ENCODE measurements around the gene PKN2. TPM values are rescaled to one million over a fixed set of nuclear protein-coding genes. Genes with fewer than 3 reads are reported as not detected.

PKN2 gene
- total RNA-seq, 4 donors from 2014 or later: 14.9 to 18.6 (median 17.0) TPM

DNA sequence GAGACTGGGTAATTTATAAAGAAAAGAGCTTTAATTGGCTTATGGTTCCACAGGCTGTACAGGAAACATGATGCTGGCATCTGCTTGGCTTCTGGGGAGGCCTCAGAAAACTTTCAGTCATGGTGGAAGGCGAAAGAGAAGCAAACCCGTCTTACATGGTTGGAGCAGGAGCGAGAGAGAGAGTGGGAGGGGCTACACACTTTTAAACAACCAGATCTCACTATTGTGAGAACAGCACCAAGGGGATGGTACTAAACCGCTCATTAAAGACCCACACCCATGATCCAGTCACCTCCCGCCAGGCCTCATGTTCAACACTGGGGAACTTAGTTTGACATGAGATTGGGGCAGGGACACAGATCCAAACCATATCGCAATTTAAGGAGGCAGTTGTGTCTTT, 69.4 kb downstream of the PKN2 start:
- ATAC-seq (no peak), DNase-seq (no peak)
- Histone ChIP-seq H3K27ac (no peak overlapping the region), H3K4me1 (peaks cover 0 to 5% of the 10 kb centered on the region in 2 donors), H3K27me3 (no peaks in the 10 kb centered on the region), H3K9me3 (no peaks in the 10 kb centered on the region), H3K4me3 (no peak overlapping the region), H3K36me3 (peaks cover 0 to 4% of the 10 kb centered on the region in 2 donors)
- intact Hi-C loops (cut with DNase I; ENCODE audit: low total_unique reads) (no loop called here), in situ Hi-C loops (cut with MboI; ENCODE audit: low sequenced_read_pairs in 4 of 4) (no loop called here)
- TF ChIP-seq POLR2A (IDR thresholded peaks at IDR 0.05): no peak
- TF ChIP-seq, protein P1, sequence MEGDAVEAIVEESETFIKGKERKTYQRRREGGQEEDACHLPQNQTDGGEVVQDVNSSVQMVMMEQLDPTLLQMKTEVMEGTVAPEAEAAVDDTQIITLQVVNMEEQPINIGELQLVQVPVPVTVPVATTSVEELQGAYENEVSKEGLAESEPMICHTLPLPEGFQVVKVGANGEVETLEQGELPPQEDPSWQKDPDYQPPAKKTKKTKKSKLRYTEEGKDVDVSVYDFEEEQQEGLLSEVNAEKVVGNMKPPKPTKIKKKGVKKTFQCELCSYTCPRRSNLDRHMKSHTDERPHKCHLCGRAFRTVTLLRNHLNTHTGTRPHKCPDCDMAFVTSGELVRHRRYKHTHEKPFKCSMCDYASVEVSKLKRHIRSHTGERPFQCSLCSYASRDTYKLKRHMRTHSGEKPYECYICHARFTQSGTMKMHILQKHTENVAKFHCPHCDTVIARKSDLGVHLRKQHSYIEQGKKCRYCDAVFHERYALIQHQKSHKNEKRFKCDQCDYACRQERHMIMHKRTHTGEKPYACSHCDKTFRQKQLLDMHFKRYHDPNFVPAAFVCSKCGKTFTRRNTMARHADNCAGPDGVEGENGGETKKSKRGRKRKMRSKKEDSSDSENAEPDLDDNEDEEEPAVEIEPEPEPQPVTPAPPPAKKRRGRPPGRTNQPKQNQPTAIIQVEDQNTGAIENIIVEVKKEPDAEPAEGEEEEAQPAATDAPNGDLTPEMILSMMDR (IDR thresholded peaks at IDR 0.05 in 4 of 5, conservative IDR thresholded peaks at IDR 0.05 in 1 of 5): no peak

DNA sequence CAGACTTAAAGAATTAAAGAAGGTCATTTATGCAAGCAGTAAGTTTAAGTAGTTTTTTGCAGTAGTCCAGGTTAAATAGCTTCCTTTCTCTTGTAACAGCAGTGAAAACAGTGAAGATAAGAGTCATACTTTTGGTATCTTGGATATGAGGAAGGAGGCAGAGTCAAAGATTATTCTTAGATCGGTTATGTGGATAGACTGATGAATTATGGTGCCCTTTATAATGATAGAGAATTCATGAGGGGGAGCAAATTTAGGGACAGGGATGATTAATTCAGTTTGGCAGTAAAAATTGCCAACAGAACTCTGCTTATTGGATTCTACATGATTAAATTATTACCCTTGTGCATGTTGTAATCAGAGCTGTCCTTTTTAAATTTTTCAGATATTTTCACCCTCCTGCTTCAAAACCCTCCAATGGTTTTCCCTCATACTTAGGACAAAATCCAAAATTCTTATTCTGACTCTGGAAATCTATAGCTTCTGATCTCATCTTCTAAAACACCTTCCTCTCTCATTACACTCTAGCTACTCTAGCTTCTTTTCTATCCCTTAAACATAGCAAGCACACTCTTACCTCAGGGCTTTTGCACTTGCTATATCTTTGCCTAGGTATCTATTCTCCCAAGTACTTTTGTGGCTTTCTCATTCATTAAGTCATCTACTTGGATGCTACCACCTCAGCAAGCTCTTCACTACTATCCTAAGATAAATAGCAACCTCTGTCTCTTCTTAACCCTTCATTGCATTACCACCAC, 79.8 kb downstream of the PKN2 start:
- H3K27me3 ChIP-seq: no peaks in the 10 kb centered on the region

DNA sequence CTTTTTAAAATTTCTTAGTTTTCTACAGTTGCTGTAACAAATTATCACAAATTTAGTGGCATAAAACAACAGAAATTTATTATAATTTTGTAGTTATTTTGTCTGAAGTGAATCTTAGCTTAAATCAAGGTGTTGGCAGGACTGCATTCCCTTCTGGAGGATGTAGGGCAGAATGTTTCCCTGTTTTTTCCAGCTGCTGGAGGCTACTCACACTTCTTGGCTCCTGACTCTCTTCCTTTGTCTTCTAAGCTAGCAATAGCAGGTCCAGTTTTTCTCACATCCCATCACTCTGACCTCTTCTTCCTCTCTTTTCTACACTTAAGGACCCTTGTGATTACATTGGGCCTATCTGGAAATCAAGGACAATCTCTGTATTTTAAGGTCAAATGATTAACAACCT, 84.1 kb downstream of the PKN2 start:
- H3K27ac ChIP-seq: no peak overlapping the region
- H3K9me3 ChIP-seq: no peaks in the 10 kb centered on the region
- H3K27me3 ChIP-seq: no peaks in the 10 kb centered on the region
- no peak overlapping the region for H3K4me3 ChIP-seq
- TF ChIP-seq, protein P1 (IDR thresholded peaks at IDR 0.05 in 4 of 5, conservative IDR thresholded peaks at IDR 0.05 in 1 of 5): no peak
- no peak for TF ChIP-seq POLR2A (IDR thresholded peaks at IDR 0.05)
- in situ Hi-C loops (cut with MboI; ENCODE audit: low sequenced_read_pairs in 4 of 4) (no loop called here), intact Hi-C loops (cut with DNase I; ENCODE audit: low total_unique reads) (no loop called here)
- peaks cover 0 to 10% of the 10 kb centered on the region in 2 donors for H3K4me1 ChIP-seq
- peaks cover 0 to 16% of the 10 kb centered on the region in 2 donors for H3K36me3 ChIP-seq
- ATAC-seq: no peak
- DNase-seq: no peak

More for the DNA sequence above, 79.8 kb downstream of the PKN2 start:
- Histone ChIP-seq H3K4me3 (no peak overlapping the region), H3K36me3 (no peaks in the 10 kb centered on the region), H3K9me3 (no peaks in the 10 kb centered on the region), H3K4me1 (peaks cover 0 to 15% of the 10 kb centered on the region in 2 donors), H3K27ac (no peak overlapping the region)
- DNase-seq (no peak), ATAC-seq (no peak)
- intact Hi-C loops (cut with DNase I; ENCODE audit: low total_unique reads): no loop called here
- no peak for TF ChIP-seq POLR2A (IDR thresholded peaks at IDR 0.05)
- TF ChIP-seq, protein P1 (IDR thresholded peaks at IDR 0.05 in 4 of 5, conservative IDR thresholded peaks at IDR 0.05 in 1 of 5): no peak
- in situ Hi-C loops (cut with MboI; ENCODE audit: low sequenced_read_pairs in 4 of 4): no loop called here

DNA sequence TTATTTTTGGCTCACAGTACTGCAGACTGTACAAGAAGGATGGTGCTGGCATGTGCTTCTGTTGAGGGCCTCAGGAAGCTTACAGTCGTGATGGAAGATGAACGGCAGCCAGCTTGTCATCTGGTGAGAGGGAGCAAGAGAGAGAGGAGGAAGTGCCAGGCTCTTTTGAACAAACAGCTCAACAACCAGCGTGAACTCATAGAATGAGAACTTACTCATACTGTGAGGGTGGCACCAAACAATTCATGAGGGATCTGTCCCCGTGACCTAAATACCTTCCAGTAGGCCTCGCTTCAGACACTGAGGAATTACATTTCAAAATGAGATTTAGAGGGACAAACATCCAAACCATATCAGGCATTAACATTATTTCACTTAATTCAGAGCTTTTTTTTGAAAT, 84.7 kb downstream of the PKN2 start:
- intact Hi-C loops (cut with DNase I; ENCODE audit: low total_unique reads) (no loop called here), in situ Hi-C loops (cut with MboI; ENCODE audit: low sequenced_read_pairs in 4 of 4) (no loop called here)
- no peak for TF ChIP-seq POLR2A (IDR thresholded peaks at IDR 0.05)
- TF ChIP-seq, protein P1 (IDR thresholded peaks at IDR 0.05 in 4 of 5, conservative IDR thresholded peaks at IDR 0.05 in 1 of 5): no peak
- Histone ChIP-seq H3K4me3 (no peak overlapping the region), H3K9me3 (no peaks in the 10 kb centered on the region), H3K27me3 (no peaks in the 10 kb centered on the region), H3K36me3 (peaks cover 0 to 18% of the 10 kb centered on the region in 2 donors), H3K27ac (no peak overlapping the region), H3K4me1 (peaks cover 0 to 4% of the 10 kb centered on the region in 2 donors)
- DNase-seq (no peak), ATAC-seq (no peak)

Data from gastrocnemius medialis (tissue), 4 donors.